ENCODE data around the gene ARHGEF19.

DNA sequence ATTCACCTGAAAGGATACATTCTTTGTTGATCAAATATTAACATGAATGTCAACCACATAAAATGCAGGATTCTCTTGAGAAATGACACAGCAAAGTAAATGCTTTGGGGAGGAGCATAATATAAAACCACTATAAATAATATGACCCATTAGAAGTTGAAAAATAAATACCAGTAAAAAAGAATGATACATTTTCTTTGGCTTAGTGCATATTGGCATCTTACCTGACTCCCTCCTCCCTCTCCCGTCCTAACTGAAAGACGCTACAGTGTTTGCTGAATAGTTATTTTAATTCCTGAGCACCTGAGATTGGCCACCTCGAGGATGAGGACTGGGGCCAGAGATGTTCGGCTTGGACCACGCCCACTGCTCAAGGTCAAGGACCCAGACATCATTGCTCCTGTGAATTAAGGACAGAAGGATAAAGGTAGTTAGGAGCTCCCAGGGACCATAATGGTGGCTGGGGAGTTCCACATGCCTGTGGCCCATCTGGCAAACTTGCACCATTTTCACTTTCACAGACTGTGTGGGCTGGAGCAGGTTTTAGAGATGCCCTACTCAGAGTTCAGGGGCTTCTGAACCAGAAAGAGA is 41.0 kb upstream of the ARHGEF19 start:
- TF ChIP-seq, protein P1, sequence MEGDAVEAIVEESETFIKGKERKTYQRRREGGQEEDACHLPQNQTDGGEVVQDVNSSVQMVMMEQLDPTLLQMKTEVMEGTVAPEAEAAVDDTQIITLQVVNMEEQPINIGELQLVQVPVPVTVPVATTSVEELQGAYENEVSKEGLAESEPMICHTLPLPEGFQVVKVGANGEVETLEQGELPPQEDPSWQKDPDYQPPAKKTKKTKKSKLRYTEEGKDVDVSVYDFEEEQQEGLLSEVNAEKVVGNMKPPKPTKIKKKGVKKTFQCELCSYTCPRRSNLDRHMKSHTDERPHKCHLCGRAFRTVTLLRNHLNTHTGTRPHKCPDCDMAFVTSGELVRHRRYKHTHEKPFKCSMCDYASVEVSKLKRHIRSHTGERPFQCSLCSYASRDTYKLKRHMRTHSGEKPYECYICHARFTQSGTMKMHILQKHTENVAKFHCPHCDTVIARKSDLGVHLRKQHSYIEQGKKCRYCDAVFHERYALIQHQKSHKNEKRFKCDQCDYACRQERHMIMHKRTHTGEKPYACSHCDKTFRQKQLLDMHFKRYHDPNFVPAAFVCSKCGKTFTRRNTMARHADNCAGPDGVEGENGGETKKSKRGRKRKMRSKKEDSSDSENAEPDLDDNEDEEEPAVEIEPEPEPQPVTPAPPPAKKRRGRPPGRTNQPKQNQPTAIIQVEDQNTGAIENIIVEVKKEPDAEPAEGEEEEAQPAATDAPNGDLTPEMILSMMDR (conservative IDR thresholded peaks at IDR 0.05) = no peak
- no peak for TF ChIP-seq EZH2 (IDR thresholded peaks at IDR 0.05; ENCODE audit: low read depth)
